ENCODE results near the gene EML4.
"Not testable (repeated sequence)": the region's sequence is repeated elsewhere in the genome, so short reads cannot be mapped to it uniquely, and the experiment has no call there.

Gene EML4

DNA sequence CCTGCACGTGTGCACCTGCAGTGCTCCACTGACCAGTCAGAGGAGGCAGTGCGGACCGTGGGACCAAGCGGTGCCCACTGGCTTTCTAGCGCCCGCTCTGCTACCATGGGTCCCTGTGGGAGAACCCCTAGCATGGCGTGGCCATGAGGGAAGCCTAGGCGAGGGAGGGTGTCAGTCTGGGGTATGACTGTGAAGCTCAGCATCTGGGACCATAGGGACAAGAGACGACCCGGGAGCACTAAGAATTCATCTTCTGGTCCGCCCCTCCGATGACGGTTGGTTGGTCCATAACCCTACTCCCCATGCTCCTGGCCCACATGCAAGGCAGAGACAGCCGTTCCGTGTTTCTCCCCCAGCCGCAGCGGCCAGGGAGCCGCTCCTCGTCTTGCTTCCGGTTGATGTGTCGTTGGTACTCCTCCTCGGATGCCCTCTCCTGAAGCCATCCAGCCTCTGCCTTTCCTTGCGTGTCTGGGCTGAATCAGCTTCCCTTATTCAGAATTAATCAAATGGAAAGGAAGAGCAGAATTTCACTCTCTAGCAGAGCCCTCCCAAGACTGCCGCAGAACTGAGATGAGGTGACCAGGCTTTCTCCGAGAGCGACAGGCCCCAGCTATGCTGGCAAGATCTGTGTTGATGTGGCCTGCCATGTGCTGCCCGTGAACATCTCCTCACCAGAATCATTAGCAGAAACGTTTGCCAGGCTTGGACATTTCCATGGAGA lies 168.9 kb downstream of the EML4 start:
- no peak for DNase-seq

DNA sequence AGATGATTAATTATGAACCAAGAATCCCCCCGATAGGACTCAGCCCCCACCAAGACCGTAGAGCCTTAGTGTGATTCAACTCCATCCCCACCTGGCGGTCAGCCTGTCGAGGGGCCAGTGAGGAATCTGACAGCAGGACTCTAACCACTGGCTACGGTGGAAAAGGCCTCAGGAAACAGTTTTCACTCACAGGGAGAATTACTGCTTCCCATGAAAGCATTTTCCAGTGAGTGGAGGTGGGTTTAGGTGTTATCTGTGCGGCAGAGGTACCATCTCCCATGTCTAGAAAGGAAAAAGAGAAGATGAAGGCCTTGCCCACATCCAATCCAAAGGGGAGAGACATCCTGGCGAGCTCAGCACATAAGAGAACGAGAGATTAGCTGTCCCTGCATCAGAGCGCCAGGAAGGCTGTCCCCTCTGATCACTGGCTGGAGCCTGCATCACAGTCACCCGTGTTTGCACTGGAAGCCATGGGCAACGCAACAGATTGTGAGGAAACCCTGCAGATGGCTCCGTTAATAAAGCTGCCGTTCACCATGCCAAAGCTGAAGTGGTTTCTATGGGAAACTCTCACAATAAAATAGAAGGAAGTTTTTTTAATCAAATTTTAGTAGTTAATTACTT lies 169.5 kb downstream of the EML4 start:
- DNase-seq: no peak

DNA sequence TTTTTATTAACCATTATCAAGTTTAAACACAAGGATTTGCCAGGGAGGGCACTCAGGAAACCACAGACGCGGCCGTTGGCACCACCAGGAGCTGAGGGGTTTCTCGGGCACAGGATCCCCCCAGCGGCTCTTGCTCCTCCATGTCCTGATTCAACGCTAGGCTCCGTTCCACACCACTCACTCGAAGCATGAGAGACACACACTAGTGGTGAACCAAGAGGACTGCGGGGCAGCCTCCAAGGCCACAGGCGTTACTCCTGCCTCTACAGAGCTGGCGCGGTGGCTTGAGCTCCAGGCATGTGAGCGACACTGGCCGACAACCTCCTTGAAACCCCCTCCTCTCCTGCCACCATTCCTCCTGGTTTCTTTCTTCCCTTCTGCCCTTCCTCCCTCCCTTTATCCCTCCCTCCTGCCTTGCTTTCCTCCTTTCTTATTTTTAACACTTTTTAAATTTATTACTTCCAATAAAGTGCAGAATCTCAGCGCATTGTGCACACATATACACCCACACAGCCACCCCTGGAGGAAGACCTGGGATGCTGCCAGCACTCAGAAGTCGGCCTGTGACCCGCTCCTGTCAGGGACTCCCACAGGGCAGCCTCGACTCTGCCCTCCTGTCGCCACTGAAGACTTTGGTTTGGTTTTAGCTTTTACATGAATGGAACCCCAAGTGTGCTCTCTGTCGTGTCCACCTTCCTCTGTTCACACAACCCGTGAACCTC lies 170.2 kb downstream of the EML4 start:
- no peak for DNase-seq

DNA sequence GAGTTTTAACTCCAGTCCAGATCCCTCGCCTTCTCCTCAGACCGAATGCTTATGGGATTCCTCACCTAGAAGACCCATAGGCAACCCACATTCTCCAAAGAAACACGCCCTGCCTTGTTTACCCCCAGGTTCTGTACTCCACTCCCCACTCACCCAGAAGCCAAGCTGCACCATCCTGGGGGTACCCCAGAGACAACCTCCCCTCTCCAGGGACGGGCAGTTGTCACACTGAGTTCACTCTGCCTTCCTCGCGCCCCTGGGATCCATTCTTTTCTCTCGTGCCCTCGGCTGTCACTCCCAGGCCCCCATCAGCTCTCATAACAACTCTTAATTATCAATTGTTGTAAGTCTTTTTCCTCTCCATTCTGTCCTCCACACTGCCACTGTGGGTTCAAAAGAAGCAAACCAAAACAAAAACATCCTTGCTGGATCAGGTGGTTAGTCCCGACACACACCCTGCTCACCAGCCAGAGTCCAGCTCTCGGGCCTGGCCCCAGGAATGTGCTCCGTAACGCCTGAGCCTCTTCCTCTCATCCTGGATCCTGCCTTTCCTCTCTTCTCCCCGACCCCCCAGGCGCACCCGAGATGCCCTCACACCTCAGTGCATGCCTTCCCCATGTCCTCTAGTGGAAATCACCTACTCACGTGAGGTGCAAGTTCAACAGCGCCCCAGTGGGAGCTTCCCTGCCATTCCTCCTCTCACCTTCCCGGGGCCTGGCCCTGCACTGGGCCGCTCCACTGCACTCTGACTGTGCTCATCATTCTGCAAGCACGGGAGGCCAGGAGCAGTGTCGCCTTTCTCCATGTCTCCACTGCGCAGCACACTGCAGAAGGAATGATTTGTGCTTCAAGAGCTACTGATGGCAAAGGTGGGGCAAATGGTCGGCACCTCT lies 171.1 kb downstream of the EML4 start:
- no peak for DNase-seq

DNA sequence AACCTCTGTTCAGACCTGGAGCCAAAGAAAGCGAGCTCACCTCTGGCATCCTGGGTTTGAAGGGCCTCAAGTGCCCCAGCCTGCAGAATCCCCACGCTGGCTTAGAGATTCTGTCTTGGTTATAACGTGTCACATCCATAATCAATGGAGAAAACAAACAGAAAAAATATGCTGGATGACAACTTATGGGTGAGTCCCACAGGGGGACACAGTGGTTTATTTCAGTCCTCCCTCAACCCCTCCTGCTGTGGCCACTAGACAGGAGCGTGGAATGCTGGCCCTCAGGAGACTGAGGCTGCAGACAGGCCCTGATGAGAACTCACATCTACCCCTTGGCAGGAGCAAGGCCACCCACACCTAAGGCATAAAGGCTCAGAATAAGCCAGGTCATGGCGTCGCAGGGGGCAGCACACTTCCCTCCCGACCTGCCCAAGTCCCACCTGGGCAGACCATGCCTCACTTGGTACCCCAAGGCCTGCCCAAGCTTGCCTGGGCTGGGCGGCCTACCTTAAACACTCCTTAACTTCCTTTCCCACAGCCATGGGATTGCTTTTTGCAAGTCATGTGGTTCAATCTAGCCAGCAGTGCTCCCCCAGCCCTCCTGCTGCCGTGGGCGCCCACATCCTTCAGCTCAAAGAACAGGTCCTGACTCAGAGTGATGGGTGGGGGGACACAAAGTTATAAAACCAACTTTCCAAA lies 171.9 kb downstream of the EML4 start:
- DNase-seq: no peak

DNA sequence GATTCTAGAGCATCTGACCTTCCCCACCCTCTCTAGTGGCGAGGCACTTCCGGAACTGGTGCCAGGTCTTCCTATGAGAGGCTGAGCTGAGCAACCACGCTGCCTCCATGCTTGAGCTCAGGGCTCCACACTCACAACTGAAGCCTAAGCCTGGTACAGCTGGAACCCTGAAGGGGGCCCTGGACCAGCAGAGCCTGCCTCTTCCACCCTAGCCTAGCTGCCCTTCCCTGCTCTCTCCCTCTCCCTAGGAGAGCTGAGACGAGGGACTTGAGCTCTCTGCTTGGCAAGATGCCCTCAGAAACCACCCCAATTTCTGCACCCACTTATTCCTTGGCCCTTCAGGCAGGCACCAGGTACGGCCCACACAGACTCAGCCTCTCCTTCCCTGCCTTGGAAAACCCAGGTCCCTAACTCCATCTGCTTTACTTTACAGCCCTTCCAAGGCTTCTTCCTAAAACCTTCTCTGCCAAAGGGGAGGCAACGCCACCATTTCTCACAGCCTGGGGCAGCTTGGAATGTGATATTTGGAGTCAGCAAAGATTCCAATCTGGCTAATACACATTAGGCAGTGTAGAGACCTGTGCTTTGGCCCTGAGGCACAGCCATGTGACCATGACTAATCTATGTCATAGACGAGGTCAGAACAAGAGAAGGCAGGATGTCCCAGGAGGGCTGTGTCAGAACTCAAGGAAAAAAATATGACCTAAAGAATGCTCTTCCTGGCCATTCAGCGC lies 173.1 kb downstream of the EML4 start:
- DNase-seq: no peak

DNA sequence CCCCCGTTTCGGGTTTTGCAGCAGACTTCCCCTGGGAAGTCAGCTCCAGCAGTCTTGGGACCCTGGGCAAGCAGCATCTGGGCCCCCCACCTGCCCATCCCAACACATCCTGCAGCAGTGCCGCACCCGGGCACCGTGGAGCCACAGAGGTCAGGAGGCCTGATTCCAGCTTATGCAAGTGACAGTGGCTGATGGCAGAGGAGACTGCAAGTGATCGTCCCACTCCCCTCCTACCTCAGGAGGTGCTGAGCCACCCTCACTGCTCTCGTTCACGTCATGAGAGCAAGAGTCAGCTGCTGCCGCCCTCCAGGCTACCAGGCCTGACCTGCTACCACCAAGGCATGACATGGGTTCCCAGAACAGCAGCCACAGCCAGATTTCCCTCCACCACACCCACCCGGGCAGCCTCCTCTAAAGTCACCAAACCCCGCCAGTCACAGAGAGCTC lies 173.7 kb downstream of the EML4 start:
- no peak for DNase-seq

DNA sequence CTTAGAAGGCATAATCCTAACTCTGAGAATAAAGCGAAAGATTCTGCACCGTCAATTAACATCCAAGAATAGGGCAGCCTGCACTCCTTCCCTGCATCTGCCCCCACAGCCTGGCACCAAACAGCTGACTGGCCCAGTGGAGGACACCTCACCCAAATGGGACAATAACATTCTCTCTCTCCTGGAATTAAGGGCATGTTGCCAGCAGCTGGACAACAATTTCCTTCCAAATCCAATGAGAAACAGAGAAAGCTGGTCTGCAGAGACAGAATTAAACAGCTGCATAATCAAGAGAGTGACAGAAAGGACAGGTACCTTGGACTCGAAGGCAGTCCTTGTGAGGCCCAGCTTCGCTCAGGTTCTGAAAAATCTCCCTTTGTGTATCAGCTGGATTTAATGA lies 176.8 kb downstream of the EML4 start:
- DNase-seq: no peak

DNA sequence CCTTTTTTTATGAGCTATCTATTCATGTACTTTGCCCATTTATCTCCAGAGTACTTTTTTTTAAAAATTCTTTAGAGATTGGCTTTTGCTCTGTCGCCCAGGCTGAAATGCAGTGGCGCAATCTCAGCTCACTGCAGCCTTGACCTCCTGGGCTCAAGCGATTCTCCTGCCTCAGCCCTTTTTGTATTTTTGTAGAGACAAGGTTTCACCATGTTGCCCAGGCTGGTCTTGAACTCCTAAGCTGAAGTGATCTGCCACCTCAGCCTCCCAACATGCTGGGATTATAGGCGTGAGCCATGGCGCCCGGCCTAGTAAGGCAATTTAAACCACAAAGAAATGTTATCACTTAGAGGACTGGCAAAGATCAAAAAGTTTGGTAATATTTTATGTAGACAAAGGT lies 177.7 kb downstream of the EML4 start:
- DNase-seq: not testable (repeated sequence)

DNA sequence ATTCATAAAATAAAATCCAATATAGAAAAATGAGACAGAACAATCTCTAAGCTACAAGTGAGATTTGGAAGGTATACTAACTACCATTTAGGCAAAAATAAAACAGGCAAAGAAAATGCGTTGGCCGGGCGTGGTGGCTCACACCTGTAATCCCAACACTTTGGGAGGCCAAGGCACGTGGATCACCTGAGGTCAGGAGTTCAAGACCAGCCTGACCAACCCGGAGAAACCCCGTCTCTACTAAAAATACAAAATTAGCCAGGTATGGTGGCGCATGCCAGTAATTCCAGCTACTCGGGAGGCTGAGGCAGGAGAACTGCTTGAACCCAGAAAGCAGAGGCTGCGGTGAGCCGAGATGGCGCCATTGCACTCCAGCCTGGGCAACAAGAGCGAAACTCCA lies 178.4 kb downstream of the EML4 start:
- not testable (repeated sequence) for DNase-seq

DNA sequence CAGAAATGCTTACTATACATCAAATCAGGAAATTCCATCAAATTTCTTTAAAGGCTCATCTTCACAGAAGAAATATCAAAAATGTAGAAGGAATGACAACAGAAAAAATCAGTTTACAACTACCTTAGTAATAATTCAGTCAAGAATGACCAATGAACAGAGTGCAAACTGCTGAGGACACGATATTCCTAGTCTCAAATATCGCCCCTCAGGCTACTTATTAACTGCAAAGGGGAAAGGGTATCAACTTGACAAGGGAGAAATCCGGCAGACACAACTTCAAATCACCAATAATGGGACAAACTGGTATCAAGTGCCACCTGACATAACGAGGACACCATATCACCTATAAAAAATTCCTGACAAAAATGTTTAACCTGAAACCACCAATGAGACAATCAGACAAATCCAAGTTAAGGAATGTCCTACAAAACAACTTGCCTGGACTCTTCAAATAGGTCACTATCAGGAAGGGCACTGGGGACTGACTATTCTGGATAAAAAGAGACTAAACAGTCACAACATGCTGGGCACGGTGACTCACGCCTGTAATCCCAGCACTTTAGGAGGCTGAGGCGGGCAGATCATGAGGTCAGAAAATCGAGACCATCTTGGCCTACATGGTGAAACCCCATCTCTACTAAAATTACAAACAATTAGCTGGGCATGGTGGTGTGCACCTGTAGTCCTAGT lies 179.1 kb downstream of the EML4 start:
- no peak for DNase-seq

DNA sequence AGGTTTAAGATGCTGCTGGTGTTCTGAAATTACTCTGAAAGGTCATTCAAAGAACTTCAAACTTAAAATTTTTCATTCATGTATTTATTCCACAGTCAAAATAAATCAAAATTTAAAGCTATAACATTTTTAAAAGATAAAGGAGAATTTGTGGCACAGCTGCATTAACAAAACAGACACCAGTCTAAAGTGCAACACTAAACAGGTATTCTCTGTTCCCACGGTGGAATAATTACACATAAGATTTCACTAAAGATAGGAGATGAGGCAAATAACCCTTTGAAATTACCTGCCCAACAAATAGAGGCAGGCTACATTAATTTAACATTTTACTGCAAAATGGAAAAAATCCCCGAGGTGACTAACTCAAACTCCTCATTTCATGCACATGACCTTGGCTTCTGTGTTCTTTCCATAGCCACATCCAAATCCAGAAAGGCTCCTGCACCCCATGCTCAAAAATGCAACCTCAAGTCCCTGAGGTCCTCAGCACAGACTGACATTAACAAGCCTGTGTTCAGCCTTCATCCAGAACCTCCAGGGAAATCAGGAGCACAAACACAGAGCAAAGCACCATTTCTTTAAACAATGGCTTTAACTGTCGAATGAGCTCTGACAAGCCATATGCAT lies 181.4 kb downstream of the EML4 start:
- DNase-seq: no peak

DNA sequence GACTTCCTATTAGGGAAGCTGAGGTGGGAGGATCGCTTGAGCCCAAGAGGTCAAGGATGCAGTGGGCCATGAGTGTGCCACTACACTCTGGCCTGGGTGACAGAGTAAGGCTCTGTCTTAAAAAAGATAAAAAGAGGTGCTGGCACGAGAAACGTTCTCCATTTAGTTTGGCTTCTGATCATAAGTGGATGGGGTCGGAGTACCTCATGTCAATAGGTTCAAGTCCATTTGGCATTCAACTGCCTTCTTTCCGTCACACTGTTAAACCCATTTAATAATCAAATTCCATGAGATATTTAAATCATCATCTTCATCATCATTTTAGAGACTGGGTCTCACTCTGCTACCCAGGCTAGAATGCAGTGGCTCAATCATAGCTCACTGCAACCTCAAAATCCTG lies 182.7 kb downstream of the EML4 start:
- no peak for DNase-seq

DNA sequence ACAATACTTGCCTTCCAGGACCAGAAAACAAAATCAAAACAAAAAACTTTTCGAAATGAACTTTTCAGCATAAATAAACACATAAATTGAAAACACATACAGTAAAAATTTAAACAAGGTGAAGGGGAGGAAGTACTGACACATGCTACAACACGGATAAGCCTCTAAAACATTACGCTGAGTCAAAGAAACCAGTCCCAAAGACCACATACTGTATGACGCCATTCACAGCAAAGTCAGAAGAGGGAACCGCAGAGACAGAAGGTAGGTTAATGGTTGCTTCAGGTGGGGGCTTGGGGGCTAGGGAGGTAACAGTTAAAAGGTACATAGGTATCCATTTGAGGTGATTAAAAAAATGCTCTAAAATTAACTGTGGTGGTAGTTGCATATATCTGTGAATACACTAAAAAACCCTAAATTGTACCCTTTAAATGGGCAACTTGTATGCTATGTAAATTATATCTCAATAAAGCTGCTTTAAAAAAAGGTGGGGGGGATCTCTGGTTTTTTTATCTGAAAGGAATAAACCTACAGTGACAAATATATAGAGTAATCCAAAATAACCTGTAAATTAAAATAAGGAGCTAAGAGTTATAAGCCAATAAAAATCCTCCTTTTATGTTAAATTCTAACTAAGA lies 184.8 kb downstream of the EML4 start:
- no peak for DNase-seq

DNA sequence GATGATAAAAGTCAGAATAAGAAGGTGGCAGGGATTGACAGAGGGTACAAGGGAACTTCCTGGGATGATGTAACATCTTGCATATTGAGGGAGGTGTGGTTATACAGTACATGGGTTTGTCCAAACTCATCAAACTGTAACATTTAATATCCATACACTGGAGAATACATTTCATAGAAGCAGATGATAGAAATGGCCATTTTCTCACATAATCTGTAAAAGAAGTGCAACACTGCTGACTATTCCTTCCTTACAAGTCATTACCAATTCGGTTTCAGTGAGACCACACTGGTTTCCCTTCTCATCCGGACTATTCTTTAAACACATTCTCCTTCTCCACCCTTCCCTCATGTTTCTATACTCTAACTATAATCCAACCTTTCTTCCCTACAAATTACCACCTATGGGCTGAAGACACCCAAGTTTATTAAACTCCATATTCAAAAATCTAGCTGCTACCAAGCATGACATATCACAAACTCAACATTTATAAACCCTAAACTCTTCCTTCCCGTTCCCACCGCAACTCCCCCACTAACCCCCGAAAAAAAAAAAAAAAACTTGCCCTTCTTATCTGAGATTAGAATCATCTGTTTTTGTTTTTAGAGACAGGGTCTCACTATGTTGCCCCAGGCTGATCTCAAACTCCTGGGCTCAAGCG lies 190.3 kb downstream of the EML4 start:
- DNase-seq: no peak

DNA sequence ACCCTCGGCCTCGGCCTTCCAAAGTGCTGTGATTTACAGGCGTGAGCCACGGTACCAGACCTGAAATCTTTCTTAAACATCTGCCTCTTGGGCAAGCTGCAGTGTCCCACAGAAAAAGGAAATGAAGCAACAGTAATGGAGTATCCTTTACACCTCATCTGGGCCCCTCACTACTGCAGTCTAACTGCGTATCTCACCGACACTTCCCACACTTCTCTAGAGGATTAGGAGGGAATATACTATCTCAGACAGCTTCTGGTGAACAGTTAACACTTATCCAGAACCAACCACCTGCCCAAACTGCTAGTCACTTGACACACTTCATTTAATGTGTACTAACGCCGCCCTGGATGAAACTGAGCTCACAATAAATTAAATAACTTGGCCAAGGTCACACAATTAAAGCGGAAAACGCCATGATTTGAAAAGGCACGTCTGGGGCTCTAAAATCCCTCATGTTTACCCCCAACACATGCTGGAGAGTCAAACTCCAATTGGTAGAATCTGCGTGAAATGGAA lies 190.9 kb downstream of the EML4 start:
- DNase-seq: no peak

DNA sequence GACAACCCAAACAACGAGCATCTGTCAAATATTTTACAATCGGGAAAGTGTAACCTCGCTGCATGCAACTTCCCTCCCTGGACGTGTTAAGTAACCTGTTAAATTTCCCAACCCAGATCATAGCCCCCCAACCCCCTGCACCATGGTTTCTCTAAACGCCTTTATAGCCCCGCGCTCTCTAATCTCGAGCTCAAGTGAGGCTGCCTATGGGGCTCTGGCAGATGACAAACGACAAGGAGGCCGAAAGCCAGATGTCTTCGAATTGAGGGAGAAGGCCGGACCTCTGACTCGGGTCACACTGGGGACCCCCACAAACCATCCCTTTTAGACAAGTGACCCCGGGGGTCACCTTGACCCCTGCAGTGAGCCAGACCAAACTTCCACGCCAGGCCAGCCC lies 191.3 kb downstream of the EML4 start:
- no peak for DNase-seq

DNA sequence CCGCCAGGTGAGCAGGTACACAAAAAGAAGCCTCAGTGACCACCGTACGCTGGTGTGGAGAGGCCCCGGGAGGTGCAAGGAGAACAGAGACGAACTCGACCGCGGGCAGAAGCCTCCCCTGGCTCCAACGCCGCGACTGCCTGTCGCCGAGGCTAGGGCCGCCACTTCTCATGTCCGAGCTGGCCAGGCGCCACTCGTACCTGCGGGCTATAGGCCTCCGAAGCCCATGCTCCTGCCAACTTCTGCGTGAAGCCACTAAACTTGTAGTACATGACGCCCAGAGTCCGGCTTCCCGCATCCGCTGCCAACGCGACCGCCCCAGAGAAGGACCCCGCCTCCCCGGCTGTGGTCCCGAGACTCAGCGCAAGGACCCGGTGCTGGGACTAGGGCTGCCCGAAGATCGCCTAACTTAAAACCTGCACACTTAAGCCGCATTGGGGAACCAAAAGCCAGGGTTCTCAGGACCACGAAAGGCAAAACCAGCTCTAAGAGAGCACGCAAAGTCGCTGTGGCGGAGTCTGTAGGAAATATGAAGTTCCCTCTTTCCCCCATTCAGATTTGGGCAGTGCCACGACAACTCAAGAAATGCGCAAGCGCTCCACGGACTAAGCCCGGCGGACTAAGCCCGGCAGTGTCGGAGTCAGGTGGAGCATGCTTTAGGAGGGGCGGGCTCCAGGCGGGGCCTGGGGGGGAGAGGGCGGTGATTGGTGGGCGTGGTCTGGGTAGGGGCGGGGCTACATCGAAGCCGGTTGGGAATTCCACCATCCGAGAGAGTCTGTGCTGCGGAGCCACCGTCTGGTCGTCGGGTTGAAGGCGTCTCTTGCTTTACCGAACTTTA lies 192.0 kb downstream of the EML4 start, which contains the start of gene COX7A2L:
Gene COX7A2L, minus strand, starts transcription at position 328 of the 838 bp plus-strand sequence. Its CDS starts 56 bp downstream, at position 272.
- peak; percentile 89 for DNase-seq

All from NCI-H510A (cell line).